Measurements from ENCODE around the gene ASPM.
"Not testable (repeated sequence)": the region's sequence is repeated elsewhere in the genome, so short reads cannot be mapped to it uniquely, and the experiment has no call there.

The ASPM gene

GRCh38 chr1:197100677-197101076 is 45.8 kb downstream of the ASPM start:
- H3K27me3 ChIP-seq (ENCODE audit: insufficient read depth, poor library complexity, severe bottlenecking) = no peaks in the 10 kb centered on the region
- ATAC-seq (ENCODE audit: low read depth) = no peak
- H3K4me3 ChIP-seq (ENCODE audit: severe bottlenecking) = no peak overlapping the region
- H3K9me3 ChIP-seq (ENCODE audit: severe bottlenecking) = no peaks in the 10 kb centered on the region
- no peak overlapping the region for H3K27ac ChIP-seq (ENCODE audit: poor library complexity, severe bottlenecking)
- no peak for DNase-seq (ENCODE audit: low spot score)
- H3K36me3 ChIP-seq (ENCODE audit: low read depth) = peaks cover 55% of the 10 kb centered on the region
- TF ChIP-seq CTCF (IDR thresholded peaks at IDR 0.05; ENCODE audit: poor library complexity, severe bottlenecking) = no peak
- no peaks in the 10 kb centered on the region for H3K4me1 ChIP-seq (ENCODE audit: insufficient read depth, poor library complexity, severe bottlenecking)

- TF ChIP-seq CTCF (IDR thresholded peaks at IDR 0.05; ENCODE audit: poor library complexity, severe bottlenecking) = no peak
- ATAC-seq (ENCODE audit: low read depth) (no peak), DNase-seq (ENCODE audit: low spot score) (no peak)
- Histone ChIP-seq H3K27ac (ENCODE audit: poor library complexity, severe bottlenecking) (no peak overlapping the region), H3K27me3 (ENCODE audit: insufficient read depth, poor library complexity, severe bottlenecking) (no peaks in the 10 kb centered on the region), H3K4me3 (ENCODE audit: severe bottlenecking) (no peak overlapping the region), H3K9me3 (ENCODE audit: severe bottlenecking) (no peaks in the 10 kb centered on the region), H3K36me3 (ENCODE audit: low read depth) (peaks cover 55% of the 10 kb centered on the region), H3K4me1 (ENCODE audit: insufficient read depth, poor library complexity, severe bottlenecking) (no peaks in the 10 kb centered on the region)
Measured at GRCh38 chr1:197099444-197099843, 47.0 kb downstream of the ASPM start.

GRCh38 chr1:197096971-197097370 is 49.5 kb downstream of the ASPM start:
- H3K4me3 ChIP-seq (ENCODE audit: severe bottlenecking); H3K27ac ChIP-seq (ENCODE audit: poor library complexity, severe bottlenecking); H3K9me3 ChIP-seq (ENCODE audit: severe bottlenecking); DNase-seq (ENCODE audit: low spot score); H3K4me1 ChIP-seq (ENCODE audit: insufficient read depth, poor library complexity, severe bottlenecking); ATAC-seq (ENCODE audit: low read depth); H3K27me3 ChIP-seq (ENCODE audit: insufficient read depth, poor library complexity, severe bottlenecking): not testable (repeated sequence)
- peaks cover 60% of the 10 kb centered on the region for H3K36me3 ChIP-seq (ENCODE audit: low read depth)

GRCh38 chr1:197096137-197096536 is 50.3 kb downstream of the ASPM start:
- ATAC-seq (ENCODE audit: low read depth) (no peak), DNase-seq (ENCODE audit: low spot score) (no peak)
- Histone ChIP-seq H3K27me3 (ENCODE audit: insufficient read depth, poor library complexity, severe bottlenecking) (no peaks in the 10 kb centered on the region), H3K27ac (ENCODE audit: poor library complexity, severe bottlenecking) (no peak overlapping the region), H3K4me1 (ENCODE audit: insufficient read depth, poor library complexity, severe bottlenecking) (peaks cover 8% of the 10 kb centered on the region), H3K9me3 (ENCODE audit: severe bottlenecking) (no peaks in the 10 kb centered on the region), H3K36me3 (ENCODE audit: low read depth) (peaks cover 69% of the 10 kb centered on the region), H3K4me3 (ENCODE audit: severe bottlenecking) (no peak overlapping the region)
- no peak for TF ChIP-seq CTCF (IDR thresholded peaks at IDR 0.05; ENCODE audit: poor library complexity, severe bottlenecking)

- peaks cover 8% of the 10 kb centered on the region for H3K4me1 ChIP-seq (ENCODE audit: insufficient read depth, poor library complexity, severe bottlenecking)
- H3K4me3 ChIP-seq (ENCODE audit: severe bottlenecking) = no peak overlapping the region
- H3K9me3 ChIP-seq (ENCODE audit: severe bottlenecking) = no peaks in the 10 kb centered on the region
- ATAC-seq (ENCODE audit: low read depth) (peak; percentile 82), DNase-seq (ENCODE audit: low spot score) (no peak)
- H3K27me3 ChIP-seq (ENCODE audit: insufficient read depth, poor library complexity, severe bottlenecking) = no peaks in the 10 kb centered on the region
- no peak for TF ChIP-seq CTCF (IDR thresholded peaks at IDR 0.05; ENCODE audit: poor library complexity, severe bottlenecking)
- H3K27ac ChIP-seq (ENCODE audit: poor library complexity, severe bottlenecking) = peak overlapping the region; percentile 38
- H3K36me3 ChIP-seq (ENCODE audit: low read depth) = peaks cover 94% of the 10 kb centered on the region
Measured at GRCh38 chr1:197093226-197093885, 53.1 kb downstream of the ASPM start.
